Right atrium auricular region (tissue), 2 donors: ENCODE measurements around the gene AKT1S1. TPM values are rescaled to one million over a fixed set of nuclear protein-coding genes. Genes with fewer than 3 reads are reported as not detected.

Source experiments
- DNase-seq: peaks from one replicate; pipeline ENCODE4 v3.0.0-alpha.2; 2019; ENCODE audit warnings: low spot score
- H3K27ac ChIP-seq, 2 donors: fragments of 200-600 bp; sonication (generic); 1 replicate in 1 of 2; 2 replicates in 1 of 2; pipeline ENCODE4 v1.5.1; 2016 to 2019
- H3K27me3 ChIP-seq, 2 donors: fragments of 200-600 bp; sonication (generic); one replicate each; pipeline versions ENCODE4 v1.5.1 to v1.6.0; 2017 to 2019
- H3K36me3 ChIP-seq: fragments of 200-600 bp; sonication (generic); one replicate; pipeline ENCODE4 v1.5.1; 2016
- H3K4me1 ChIP-seq, 2 donors: fragments of 200-600 bp; sonication (generic); one replicate each; pipeline versions ENCODE4 v1.5.1 to v1.6.0; 2017 to 2019
- H3K4me3 ChIP-seq, 2 donors: fragments of 200-600 bp; sonication (generic); 1 replicate in 1 of 2; 2 replicates in 1 of 2; pipeline ENCODE4 v1.5.1; 2017 to 2019; ENCODE audit warnings: mild to moderate bottlenecking in 1 of 2, moderate library complexity in 1 of 2
- H3K9me3 ChIP-seq, 2 donors: fragments of 200-600 bp; sonication (generic); one replicate each; pipeline ENCODE4 v1.5.1; 2019
- total RNA-seq, 2 donors: library from RNA; depleted of rRNA; stranded (reverse); fragments of >200 nt; gene quantifications; one replicate each; pipeline ENCODE4 v1.1.0, GENCODE V29; 2016
- TF ChIP-seq, protein P1 (sequence below), 2 donors: fragments of 200-600 bp; sonication (generic); IDR thresholded peaks; one replicate each; pipeline ENCODE4 v1.5.1; 2019; ENCODE audit warnings: antibody characterized with exemption in 2 of 2

AKT1S1 gene
- total RNA-seq, 2 donors from 2014 or later, result 20.6 to 25.8 TPM

DNA sequence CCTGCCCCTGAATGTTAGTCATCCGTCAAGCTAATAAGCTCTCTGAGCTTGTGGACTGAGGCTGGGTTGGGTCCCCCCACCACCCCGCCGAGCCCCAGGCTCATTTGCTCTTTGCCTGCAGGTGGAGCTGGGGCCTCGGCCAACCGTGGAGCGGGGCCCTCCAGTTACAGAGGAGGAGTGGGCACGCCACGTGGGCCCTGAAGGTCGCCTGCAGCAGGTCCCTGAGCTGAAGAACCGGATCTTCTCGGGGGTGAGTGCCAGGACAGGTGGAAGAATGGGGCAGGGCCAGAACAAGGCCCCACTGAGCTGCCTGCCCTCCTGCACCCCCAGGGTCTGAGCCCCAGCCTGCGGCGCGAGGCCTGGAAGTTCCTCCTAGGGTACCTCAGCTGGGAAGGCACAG is 5.5 kb upstream of the AKT1S1 start:
- Histone ChIP-seq H3K4me1 (peaks cover 0 to 14% of the 10 kb centered on the region in 2 donors), H3K27me3 (no peaks in the 10 kb centered on the region), H3K36me3 (peaks cover 51% of the 10 kb centered on the region), H3K9me3 (no peaks in the 10 kb centered on the region), H3K27ac (no peak overlapping the region), H3K4me3 (no peak overlapping the region)
- TF ChIP-seq, protein P1, sequence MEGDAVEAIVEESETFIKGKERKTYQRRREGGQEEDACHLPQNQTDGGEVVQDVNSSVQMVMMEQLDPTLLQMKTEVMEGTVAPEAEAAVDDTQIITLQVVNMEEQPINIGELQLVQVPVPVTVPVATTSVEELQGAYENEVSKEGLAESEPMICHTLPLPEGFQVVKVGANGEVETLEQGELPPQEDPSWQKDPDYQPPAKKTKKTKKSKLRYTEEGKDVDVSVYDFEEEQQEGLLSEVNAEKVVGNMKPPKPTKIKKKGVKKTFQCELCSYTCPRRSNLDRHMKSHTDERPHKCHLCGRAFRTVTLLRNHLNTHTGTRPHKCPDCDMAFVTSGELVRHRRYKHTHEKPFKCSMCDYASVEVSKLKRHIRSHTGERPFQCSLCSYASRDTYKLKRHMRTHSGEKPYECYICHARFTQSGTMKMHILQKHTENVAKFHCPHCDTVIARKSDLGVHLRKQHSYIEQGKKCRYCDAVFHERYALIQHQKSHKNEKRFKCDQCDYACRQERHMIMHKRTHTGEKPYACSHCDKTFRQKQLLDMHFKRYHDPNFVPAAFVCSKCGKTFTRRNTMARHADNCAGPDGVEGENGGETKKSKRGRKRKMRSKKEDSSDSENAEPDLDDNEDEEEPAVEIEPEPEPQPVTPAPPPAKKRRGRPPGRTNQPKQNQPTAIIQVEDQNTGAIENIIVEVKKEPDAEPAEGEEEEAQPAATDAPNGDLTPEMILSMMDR (IDR thresholded peaks at IDR 0.05), result no peak
- DNase-seq, result no peak

DNA sequence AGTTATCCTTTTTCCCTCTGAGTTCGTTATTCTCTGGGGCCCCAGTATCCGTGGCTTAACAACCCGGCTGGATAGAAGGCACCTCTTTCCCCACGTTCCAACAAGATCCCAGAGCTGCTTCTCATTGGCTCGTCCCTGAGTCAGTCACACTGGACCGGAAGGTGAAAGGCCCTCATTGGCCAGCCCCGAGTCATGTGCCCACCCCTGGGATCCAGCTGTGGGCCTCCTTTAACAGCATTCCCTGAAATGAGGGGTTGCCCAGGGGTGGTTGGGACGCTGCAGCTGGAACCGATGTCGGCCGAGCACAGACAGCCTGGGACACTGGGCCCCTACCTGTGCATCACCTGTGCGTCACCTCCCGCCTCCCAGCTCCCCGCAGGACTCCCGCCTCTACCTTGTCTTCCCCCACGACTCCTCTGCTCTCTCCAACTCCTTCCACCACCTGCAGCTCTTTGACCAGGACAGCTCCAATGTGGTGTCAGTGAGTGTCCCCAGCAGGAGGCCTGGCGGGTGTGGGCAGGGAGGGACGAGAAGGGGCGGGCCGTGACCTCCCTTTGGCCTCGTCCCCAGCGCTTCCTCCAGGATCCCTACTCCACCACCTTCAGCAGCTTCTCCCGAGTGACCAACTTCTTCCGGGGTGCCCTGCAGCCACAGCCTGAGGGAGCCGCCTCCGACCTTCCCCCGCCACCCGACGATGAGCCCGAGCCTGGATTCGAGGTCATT is 4.7 kb upstream of the AKT1S1 start:
- Histone ChIP-seq H3K27ac (no peak overlapping the region), H3K9me3 (no peaks in the 10 kb centered on the region), H3K36me3 (peaks cover 51% of the 10 kb centered on the region), H3K27me3 (no peaks in the 10 kb centered on the region), H3K4me3 (no peak overlapping the region), H3K4me1 (peaks cover 0 to 14% of the 10 kb centered on the region in 2 donors)
- TF ChIP-seq, protein P1 (IDR thresholded peaks at IDR 0.05), result no peak
- no peak for DNase-seq

DNA sequence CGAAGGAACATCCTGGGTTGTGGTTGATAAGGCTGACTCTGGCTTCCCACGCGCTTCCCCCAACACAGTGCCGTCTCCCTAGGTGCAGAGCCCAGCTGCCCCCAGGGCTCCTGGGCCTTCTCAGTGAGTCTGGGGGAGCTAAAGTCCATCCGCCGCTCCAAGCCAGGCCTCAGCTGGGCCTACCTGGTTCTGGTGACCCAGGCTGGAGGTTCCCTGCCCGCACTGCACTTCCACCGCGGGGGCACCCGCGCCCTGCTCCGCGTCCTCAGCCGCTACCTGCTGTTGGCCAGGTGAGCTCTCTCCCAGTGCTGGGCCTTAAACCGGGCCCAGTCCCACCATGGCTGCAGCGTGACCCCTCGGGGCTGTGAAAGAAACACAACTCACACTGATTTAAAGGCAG is 4.0 kb upstream of the AKT1S1 start:
- H3K27me3 ChIP-seq, result no peaks in the 10 kb centered on the region
- TF ChIP-seq, protein P1 (IDR thresholded peaks at IDR 0.05), result no peak
- no peaks in the 10 kb centered on the region for H3K9me3 ChIP-seq
- DNase-seq, result no peak
- H3K36me3 ChIP-seq, result peaks cover 51% of the 10 kb centered on the region
- no peak overlapping the region for H3K27ac ChIP-seq
- H3K4me3 ChIP-seq, result no peak overlapping the region
- peaks cover 0 to 14% of the 10 kb centered on the region in 2 donors for H3K4me1 ChIP-seq

DNA sequence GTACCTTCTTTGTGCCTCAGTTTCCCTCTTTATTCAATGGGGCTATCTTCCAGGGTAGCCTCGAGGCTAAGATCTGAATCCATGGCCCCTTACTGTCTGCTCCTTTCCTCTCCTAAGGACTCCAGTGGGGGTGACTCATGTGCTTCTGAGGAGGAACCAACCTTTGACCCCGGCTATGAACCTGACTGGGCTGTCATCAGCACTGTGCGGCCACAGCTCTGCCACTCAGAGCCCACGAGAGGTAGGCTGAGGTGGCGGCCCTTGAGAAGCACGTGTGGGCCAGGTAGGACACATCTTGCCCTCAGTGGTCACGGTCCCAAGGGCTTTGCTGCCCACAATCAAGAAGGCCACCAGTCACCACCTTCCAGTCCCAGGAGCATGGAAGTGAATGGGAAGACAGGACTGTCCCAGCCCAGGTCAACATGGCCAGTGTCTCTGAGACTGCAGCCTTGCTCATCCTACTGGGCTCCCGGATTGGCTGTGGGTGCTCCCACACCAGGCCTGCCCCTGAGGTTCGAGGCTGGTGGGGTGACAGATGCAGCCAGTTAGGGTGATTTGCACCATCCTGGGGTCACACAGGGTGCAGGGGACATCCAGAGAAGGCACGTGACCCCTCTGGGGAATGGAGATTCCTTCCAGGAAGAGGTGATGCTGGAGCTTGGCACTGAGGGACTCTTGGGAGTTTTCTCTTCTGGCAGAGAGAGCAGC is 3.2 kb upstream of the AKT1S1 start:
- Histone ChIP-seq H3K36me3 (peaks cover 51% of the 10 kb centered on the region), H3K4me3 (no peak overlapping the region), H3K27me3 (no peaks in the 10 kb centered on the region), H3K27ac (no peak overlapping the region), H3K4me1 (peaks cover 0 to 19% of the 10 kb centered on the region in 2 donors), H3K9me3 (no peaks in the 10 kb centered on the region)
- no peak for DNase-seq
- TF ChIP-seq, protein P1 (IDR thresholded peaks at IDR 0.05), result no peak

DNA sequence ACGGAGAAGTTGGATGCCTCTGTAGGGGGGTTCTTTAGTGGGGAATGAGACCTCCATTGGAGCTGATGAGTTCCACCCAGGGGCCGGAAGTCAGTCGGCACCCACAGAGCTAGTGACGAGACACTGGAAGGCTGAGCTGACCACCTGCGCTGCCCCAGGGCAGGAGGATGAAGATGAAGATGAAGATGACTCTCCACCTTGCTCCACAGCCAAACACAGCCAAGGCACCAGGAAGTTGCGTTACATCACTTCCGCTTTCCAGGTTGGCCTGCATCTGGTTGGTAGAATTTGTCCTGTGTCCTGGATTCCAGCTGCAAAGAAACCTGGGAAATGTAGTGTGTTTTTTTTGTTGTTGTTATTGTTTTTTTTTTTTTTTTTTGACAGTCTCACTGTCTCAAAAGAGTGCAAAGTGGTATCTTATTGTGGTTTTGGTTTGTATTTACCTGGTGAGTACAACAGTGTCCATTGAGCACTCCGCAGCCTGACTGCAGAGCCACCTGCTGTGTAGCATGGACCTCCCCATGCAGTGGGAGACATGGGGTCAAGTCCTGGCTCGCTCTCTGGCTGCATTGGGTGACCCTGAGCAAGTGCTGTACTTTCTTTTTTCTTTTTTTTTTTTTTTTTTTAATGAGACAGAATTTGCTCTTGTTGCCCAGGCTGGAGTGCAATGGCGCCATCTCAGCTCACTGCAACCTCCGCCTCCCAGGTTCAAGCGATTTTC is 2.2 kb upstream of the AKT1S1 start:
- H3K27me3 ChIP-seq, result no peaks in the 10 kb centered on the region
- no peak for DNase-seq
- no peak overlapping the region for H3K27ac ChIP-seq
- no peaks in the 10 kb centered on the region for H3K9me3 ChIP-seq
- H3K4me3 ChIP-seq, result no peak overlapping the region
- TF ChIP-seq, protein P1 (IDR thresholded peaks at IDR 0.05), result no peak
- peaks cover 0 to 28% of the 10 kb centered on the region in 2 donors for H3K4me1 ChIP-seq
- H3K36me3 ChIP-seq, result peaks cover 43% of the 10 kb centered on the region
